Rectal smooth muscle tissue (tissue), 1 donor: ENCODE results near the gene TRPT1.

ENCODE experiments used
- H3K27ac ChIP-seq: one replicate; pipeline ENCODE4 v1.7.0; 2013; ENCODE audit warnings: low read depth, low read length, inconsistent platforms
- H3K27me3 ChIP-seq: one replicate; pipeline ENCODE4 v1.7.0; 2013; ENCODE audit warnings: low read length; ENCODE audit not compliant: control insufficient read depth, insufficient read depth
- H3K36me3 ChIP-seq: one replicate; pipeline ENCODE4 v1.7.0; 2013; ENCODE audit warnings: low read length; ENCODE audit not compliant: control insufficient read depth, insufficient read depth
- H3K4me1 ChIP-seq: one replicate; pipeline ENCODE4 v1.7.0; 2013; ENCODE audit warnings: low read length; ENCODE audit not compliant: control insufficient read depth, insufficient read depth
- H3K4me3 ChIP-seq: one replicate; pipeline ENCODE4 v1.7.0; 2013; ENCODE audit warnings: low read length
- H3K9ac ChIP-seq: one replicate; pipeline ENCODE4 v1.7.0; 2013; ENCODE audit warnings: low read length

TRPT1 gene

GRCh38 chr11:64263947-64264317 lies 37.9 kb upstream of the TRPT1 start:
- H3K4me3 ChIP-seq: no peak overlapping the region
- peaks cover 8% of the 10 kb centered on the region for H3K4me1 ChIP-seq
- peaks cover 35% of the 10 kb centered on the region for H3K36me3 ChIP-seq
- H3K27ac ChIP-seq: no peak overlapping the region
- no peak overlapping the region for H3K9ac ChIP-seq
- H3K27me3 ChIP-seq: peaks cover under 1% of the 10 kb centered on the region

- H3K27ac ChIP-seq: no peak overlapping the region
- H3K9ac ChIP-seq: no peak overlapping the region
- H3K4me1 ChIP-seq: peaks cover 2% of the 10 kb centered on the region
- peaks cover 38% of the 10 kb centered on the region for H3K36me3 ChIP-seq
- no peaks in the 10 kb centered on the region for H3K27me3 ChIP-seq
- H3K4me3 ChIP-seq: no peak overlapping the region
These were observed 37.3 kb upstream of the TRPT1 start for GRCh38 chr11:64263021-64263946.

- peaks cover 38% of the 10 kb centered on the region for H3K36me3 ChIP-seq
- no peaks in the 10 kb centered on the region for H3K4me1 ChIP-seq
These were observed 36.5 kb upstream of the TRPT1 start for GRCh38 chr11:64262271-64263002.

GRCh38 chr11:64261556-64262080 lies 35.6 kb upstream of the TRPT1 start:
- Histone ChIP-seq H3K4me3 (no peak overlapping the region), H3K9ac (no peak overlapping the region), H3K27ac (no peak overlapping the region), H3K27me3 (no peaks in the 10 kb centered on the region), H3K36me3 (peaks cover 40% of the 10 kb centered on the region), H3K4me1 (no peaks in the 10 kb centered on the region)

More at GRCh38 chr11:64262271-64263002, 36.5 kb upstream of the TRPT1 start:
- no peak overlapping the region for H3K9ac ChIP-seq
- H3K27me3 ChIP-seq: no peaks in the 10 kb centered on the region
- H3K4me3 ChIP-seq: no peak overlapping the region
- H3K27ac ChIP-seq: no peak overlapping the region

- Histone ChIP-seq H3K27ac (no peak overlapping the region), H3K27me3 (no peaks in the 10 kb centered on the region), H3K36me3 (peaks cover 37% of the 10 kb centered on the region), H3K4me3 (no peak overlapping the region), H3K9ac (no peak overlapping the region), H3K4me1 (no peaks in the 10 kb centered on the region)
These were observed 34.2 kb upstream of the TRPT1 start for GRCh38 chr11:64260147-64260708.

- Histone ChIP-seq H3K27ac (no peak overlapping the region), H3K27me3 (no peaks in the 10 kb centered on the region), H3K4me3 (no peak overlapping the region), H3K4me1 (no peaks in the 10 kb centered on the region), H3K36me3 (peaks cover 36% of the 10 kb centered on the region), H3K9ac (no peak overlapping the region)
These were observed 33.6 kb upstream of the TRPT1 start for GRCh38 chr11:64259533-64260067.

GRCh38 chr11:64258946-64259532 lies 33.1 kb upstream of the TRPT1 start:
- Histone ChIP-seq H3K36me3 (peaks cover 31% of the 10 kb centered on the region), H3K9ac (no peak overlapping the region), H3K27ac (no peak overlapping the region), H3K27me3 (no peaks in the 10 kb centered on the region), H3K4me3 (no peak overlapping the region), H3K4me1 (no peaks in the 10 kb centered on the region)

GRCh38 chr11:64258356-64258755 lies 32.4 kb upstream of the TRPT1 start:
- no peaks in the 10 kb centered on the region for H3K4me1 ChIP-seq

GRCh38 chr11:64256300-64256699 lies 30.3 kb upstream of the TRPT1 start:
- no peaks in the 10 kb centered on the region for H3K27me3 ChIP-seq
- no peak overlapping the region for H3K9ac ChIP-seq
- H3K27ac ChIP-seq: no peak overlapping the region
- peaks cover 4% of the 10 kb centered on the region for H3K4me1 ChIP-seq
- peaks cover 25% of the 10 kb centered on the region for H3K36me3 ChIP-seq
- no peak overlapping the region for H3K4me3 ChIP-seq

More at GRCh38 chr11:64258356-64258755, 32.4 kb upstream of the TRPT1 start:
- Histone ChIP-seq H3K4me3 (no peak overlapping the region), H3K27me3 (no peaks in the 10 kb centered on the region), H3K9ac (no peak overlapping the region), H3K36me3 (peaks cover 30% of the 10 kb centered on the region), H3K27ac (no peak overlapping the region)

- H3K9ac ChIP-seq: no peak overlapping the region
- no peak overlapping the region for H3K4me3 ChIP-seq
- H3K27me3 ChIP-seq: no peaks in the 10 kb centered on the region
- peaks cover 24% of the 10 kb centered on the region for H3K36me3 ChIP-seq
- H3K4me1 ChIP-seq: peaks cover 4% of the 10 kb centered on the region
- no peak overlapping the region for H3K27ac ChIP-seq
These were observed 29.4 kb upstream of the TRPT1 start for GRCh38 chr11:64255135-64256128.

GRCh38 chr11:64254326-64254725 lies 28.3 kb upstream of the TRPT1 start:
- H3K4me3 ChIP-seq: no peak overlapping the region
- no peak overlapping the region for H3K9ac ChIP-seq
- peaks cover 4% of the 10 kb centered on the region for H3K4me1 ChIP-seq
- H3K27ac ChIP-seq: no peak overlapping the region
- H3K27me3 ChIP-seq: no peaks in the 10 kb centered on the region
- peaks cover 13% of the 10 kb centered on the region for H3K36me3 ChIP-seq
